Stimulated activated CD4-positive, alpha-beta T cell treated with anti-CD3 and anti-CD28 coated beads, TNF-alpha, amount 100 ng/mL, for 48 hours (primary cell): ENCODE results near the gene TXLNA.

ENCODE experiments used
- DNase-seq, 3 donors: peaks; one replicate each; pipeline ENCODE4 v3.0.0-alpha.2; 2020; ENCODE audit warnings: low read depth in 3 of 3

The TXLNA gene

DNA sequence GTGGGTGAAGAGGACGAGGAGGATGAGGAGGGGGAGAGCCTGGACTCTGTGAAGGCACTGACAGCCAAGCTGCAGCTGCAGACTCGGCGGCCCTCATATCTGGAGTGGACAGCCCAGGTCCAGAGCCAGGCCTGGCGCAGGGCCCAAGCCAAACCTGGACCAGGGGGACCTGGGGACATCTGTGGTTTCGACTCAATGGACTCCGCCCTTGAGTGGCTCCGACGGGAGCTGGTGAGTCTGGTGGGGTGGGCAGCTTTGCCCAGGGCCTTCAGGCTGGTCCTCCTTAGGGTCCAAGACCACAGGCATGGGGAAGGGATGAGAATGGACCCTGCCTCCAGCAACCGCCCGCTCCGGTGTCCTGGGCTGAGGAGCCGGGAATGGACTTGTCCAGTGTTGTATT lies 68.0 kb downstream of the TXLNA start:
- DNase-seq = no peak
